GM19438 (cell line): ENCODE data around the gene GRB10.

Experiments
- ATAC-seq: cut with Tn5 transposase; IDR thresholded peaks from one replicate; pipeline ENCODE4 v1.9.1; 2021; ENCODE audit warnings: low read depth; ENCODE audit not compliant: unreplicated experiment

Gene GRB10

GRCh38 chr7:50703654-50704053 is 79.0 kb downstream of the GRB10 start:
- no peak for ATAC-seq

DNA sequence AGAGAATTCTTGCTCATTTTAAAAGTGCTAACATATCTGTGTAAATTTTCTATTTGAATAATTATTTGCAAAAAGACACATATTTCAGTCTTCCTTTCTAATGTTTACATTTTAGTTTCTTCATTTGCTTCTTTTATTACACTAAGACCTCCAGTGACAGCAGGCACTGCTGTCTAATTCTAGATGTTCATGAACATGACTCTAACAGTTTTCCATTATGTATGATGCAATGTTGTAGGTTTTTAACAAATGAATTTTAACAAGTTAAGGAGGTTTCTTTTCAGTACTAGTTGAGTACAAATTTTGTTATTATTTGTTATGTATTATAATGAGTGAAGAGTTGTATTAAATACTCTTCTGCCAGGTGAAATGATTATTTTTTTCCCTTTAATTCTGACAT is 83.6 kb downstream of the GRB10 start:
- no peak for ATAC-seq

GRCh38 chr7:50697748-50698147 is 84.9 kb downstream of the GRB10 start:
- no peak for ATAC-seq

- no peak for ATAC-seq
Measured at GRCh38 chr7:50696810-50697582, 85.7 kb downstream of the GRB10 start.

- ATAC-seq: no peak
Measured at GRCh38 chr7:50695026-50695425, 87.7 kb downstream of the GRB10 start.

DNA sequence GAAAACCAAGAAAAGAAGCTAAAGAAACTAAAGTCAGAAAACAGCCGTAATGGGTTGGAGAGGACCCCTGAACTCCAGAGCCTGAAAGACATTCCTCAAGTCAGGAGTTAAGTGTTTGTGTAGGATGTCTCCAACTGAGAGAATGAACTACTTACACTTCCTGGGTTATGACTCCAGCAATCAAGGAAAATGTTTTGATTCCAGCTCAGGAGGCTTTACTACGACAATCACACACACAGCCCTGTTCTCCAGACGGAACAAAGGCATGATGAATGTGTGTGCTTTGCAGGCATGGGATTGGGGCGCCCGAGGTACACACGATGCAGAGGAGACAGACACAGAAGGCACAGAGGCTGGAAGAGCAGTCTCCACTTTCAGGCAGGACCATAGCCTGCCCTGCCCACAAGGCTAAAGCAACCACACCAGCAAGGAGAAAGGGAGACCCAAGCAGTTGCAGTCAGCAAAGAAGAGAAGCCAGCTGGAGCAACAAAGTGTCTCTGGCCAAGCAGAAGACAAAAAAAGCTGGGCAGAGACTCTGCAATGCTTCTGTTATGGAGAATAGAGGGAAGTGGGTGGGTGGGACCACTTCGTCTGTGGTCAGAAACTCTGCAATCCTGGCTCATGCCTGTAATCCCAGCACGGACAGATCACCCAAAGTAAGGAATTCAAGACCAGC is 89.1 kb downstream of the GRB10 start:
- ATAC-seq: no peak

GRCh38 chr7:50690541-50691011 is 92.1 kb downstream of the GRB10 start:
- no peak for ATAC-seq

GRCh38 chr7:50688226-50688590 is 94.5 kb downstream of the GRB10 start:
- no peak for ATAC-seq

DNA sequence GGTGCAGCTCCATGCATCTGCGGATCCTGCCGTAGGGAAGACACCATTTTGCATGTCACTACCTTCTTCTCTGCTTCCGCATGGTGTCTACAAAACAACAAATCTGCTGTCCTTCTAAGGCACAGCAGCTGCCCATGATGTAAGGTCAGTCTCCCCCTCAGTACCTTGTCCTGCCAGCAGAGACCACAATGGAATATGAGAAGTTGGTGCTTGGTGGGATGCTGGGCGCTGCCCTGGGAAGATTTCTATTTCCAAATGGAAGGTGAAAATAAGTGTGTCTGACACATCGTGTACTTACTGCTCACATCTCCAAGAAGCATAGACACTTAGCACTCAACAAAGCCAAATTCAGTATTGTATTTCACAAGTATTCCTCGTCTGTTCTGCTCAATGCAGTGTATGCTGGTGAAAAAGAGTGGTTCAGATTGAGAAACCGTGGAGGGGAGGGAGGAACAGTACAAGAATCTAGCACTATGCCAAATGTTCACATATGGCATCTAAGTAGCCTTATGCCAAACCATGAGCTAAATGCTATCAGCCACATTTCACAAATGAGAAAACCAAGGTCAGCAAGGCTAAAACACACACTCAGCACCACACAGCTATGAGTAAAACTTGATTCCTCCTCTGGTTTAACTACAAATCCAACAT is 95.0 kb downstream of the GRB10 start:
- no peak for ATAC-seq

GRCh38 chr7:50687096-50687495 is 95.6 kb downstream of the GRB10 start:
- no peak for ATAC-seq

- no peak for ATAC-seq
Measured at GRCh38 chr7:50685135-50686065, 97.3 kb downstream of the GRB10 start.

- no peak for ATAC-seq
Measured at GRCh38 chr7:50684713-50685075, 98.0 kb downstream of the GRB10 start.

DNA sequence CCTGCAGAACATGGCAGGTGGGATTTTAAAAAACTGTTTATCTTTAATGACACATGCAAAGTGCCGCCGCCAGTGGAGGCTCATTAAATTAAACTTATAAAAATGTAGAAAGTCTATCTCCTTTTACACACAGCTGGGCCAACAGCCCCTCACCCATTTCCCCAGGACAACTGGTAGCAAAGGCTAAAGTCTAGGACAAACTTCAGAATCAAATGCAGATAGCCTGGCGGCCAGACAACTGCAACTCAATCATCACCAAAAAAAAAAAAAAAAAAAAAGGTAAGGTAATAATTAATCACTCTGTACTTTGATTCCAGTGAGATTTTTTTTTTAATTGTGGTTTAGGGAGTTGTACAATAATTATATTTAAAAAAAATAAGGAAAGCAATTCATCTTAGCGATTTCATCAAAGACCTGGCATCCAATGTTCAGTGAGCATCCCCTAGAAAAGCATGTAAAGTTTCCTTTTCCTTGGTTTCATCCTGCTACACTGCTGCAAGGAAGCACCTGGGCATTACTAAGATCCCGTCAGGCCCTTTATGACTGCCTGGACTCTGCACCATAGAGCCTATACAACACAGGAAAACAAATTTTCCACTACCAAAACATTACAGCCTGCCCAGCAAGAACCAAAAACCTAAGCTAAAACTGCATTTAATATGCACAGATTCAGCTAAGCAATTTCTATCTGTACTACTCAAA is 98.5 kb downstream of the GRB10 start:
- no peak for ATAC-seq

- ATAC-seq: no peak
Measured at GRCh38 chr7:50682573-50682972, 100.1 kb downstream of the GRB10 start.

- ATAC-seq: no peak
Measured at GRCh38 chr7:50682079-50682478, 100.6 kb downstream of the GRB10 start.

GRCh38 chr7:50681432-50682045 is 101.2 kb downstream of the GRB10 start:
- ATAC-seq: no peak

- ATAC-seq: no peak
Measured at GRCh38 chr7:50679218-50680007, 103.3 kb downstream of the GRB10 start.

DNA sequence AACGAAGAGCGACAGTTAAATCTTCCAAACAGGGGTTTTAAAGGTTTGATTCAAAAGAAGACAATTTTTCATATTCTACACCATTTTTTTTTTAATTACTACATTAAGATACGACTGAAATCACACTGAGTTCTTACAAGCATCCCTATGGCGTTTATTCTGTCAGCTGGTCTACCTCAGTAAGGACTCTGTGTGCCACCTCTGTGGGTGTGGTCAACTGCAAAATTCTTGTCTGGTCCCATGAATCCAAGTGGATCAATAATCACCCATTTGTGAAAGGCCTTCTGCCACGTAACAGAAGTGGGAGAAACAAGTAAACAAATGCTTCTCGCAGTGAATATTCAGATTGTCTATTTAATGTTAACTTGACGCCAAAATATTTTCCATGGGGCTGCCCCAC is 104.1 kb downstream of the GRB10 start:
- ATAC-seq: no peak

GRCh38 chr7:50677638-50677996 is 105.1 kb downstream of the GRB10 start:
- ATAC-seq: no peak
